KMS-11 (cell line): ENCODE measurements around the gene FBXL17.
"Not testable (repeated sequence)": the region's sequence is repeated elsewhere in the genome, so short reads cannot be mapped to it uniquely, and the experiment has no call there.

ENCODE experiments used
- H2AFZ ChIP-seq: fragments of 200-600 bp; sonication (generic); 2 replicates; pipeline ENCODE4 v1.6.1; 2016; ENCODE audit warnings: antibody characterized with exemption, mixed run types, low read depth
- H3K27ac ChIP-seq: fragments of 200-600 bp; sonication (generic); 2 replicates; pipeline ENCODE4 v1.6.1; 2016; ENCODE audit warnings: mild to moderate bottlenecking, mixed run types
- H3K27me3 ChIP-seq: fragments of 200-600 bp; sonication (generic); 2 replicates; pipeline ENCODE4 v1.6.1; 2017; ENCODE audit warnings: mild to moderate bottlenecking, low read depth, mixed run types, moderate library complexity; ENCODE audit not compliant: insufficient read depth
- H3K36me3 ChIP-seq: fragments of 200-600 bp; sonication (generic); 2 replicates; pipeline ENCODE4 v1.6.1; 2017; ENCODE audit warnings: mild to moderate bottlenecking, mixed run types; ENCODE audit not compliant: insufficient read depth
- H3K4me1 ChIP-seq: fragments of 200-600 bp; sonication (generic); 2 replicates; pipeline ENCODE4 v1.6.1; 2016; ENCODE audit warnings: mild to moderate bottlenecking, low read depth, mixed run types; ENCODE audit not compliant: poor library complexity, severe bottlenecking
- H3K4me2 ChIP-seq: fragments of 200-600 bp; sonication (generic); 2 replicates; pipeline ENCODE4 v1.7.0; 2016; ENCODE audit warnings: mild to moderate bottlenecking, mixed run types
- H3K4me3 ChIP-seq: fragments of 200-600 bp; sonication (generic); IDR thresholded peaks from 2 replicates; pipeline ENCODE4 v1.6.1; 2017; ENCODE audit warnings: low read depth, low read length, mixed read lengths; ENCODE audit not compliant: insufficient read depth
- H3K79me2 ChIP-seq: fragments of 200-600 bp; sonication (generic); 2 replicates; pipeline ENCODE4 v1.6.1; 2016; ENCODE audit warnings: low read depth, mixed run types; ENCODE audit not compliant: insufficient read depth
- H3K9ac ChIP-seq: fragments of 200-600 bp; sonication (generic); 2 replicates; pipeline ENCODE4 v1.6.1; 2016; ENCODE audit warnings: mild to moderate bottlenecking, mixed run types
- H4K20me1 ChIP-seq: fragments of 200-600 bp; sonication (generic); 2 replicates; pipeline ENCODE4 v1.6.1; 2016; ENCODE audit warnings: mild to moderate bottlenecking, mixed run types; ENCODE audit not compliant: insufficient read depth
- CTCF ChIP-seq: fragments of 200-600 bp; sonication (generic); conservative IDR thresholded peaks from 2 replicates; pipeline ENCODE4 v1.6.1; 2017; ENCODE audit warnings: low read depth, mild to moderate bottlenecking, antibody characterized with exemption, low read length, moderate library complexity, mixed read lengths

The FBXL17 gene

GRCh38 chr5:108420158-108420557 lies 38.3 kb upstream of the FBXL17 start:
- H3K9ac ChIP-seq = no peak overlapping the region
- no peak for TF ChIP-seq CTCF
- H4K20me1 ChIP-seq = no peaks in the 10 kb centered on the region
- H2AFZ ChIP-seq = no peak overlapping the region
- no peaks in the 10 kb centered on the region for H3K27me3 ChIP-seq
- H3K79me2 ChIP-seq = no peaks in the 10 kb centered on the region
- H3K27ac ChIP-seq = no peak overlapping the region
- no peaks in the 10 kb centered on the region for H3K36me3 ChIP-seq
- H3K4me1 ChIP-seq = no peaks in the 10 kb centered on the region
- H3K4me3 ChIP-seq = no peak overlapping the region
- H3K4me2 ChIP-seq = no peak overlapping the region

DNA sequence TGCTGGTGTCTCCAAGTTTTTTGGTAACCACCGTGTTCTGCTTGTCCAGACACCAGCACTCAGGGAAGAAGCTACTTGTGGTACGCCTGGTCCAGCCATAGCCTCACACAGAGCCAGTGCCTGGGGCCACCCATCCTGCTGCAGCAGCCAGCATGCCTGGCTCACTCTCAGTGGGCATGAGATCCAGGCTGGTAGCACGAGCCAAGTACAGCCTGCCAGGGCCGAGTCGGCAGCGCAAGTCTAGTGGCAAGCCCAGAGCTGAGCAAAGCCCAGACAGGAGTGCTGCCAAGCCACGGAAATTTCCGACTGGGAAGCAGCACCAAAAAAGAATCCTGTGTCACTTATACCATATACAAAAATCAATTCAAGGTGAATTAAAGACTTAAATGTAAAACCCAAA lies 36.3 kb upstream of the FBXL17 start:
- Histone ChIP-seq H3K79me2 (no peaks in the 10 kb centered on the region), H3K36me3 (no peaks in the 10 kb centered on the region), H3K4me1 (no peaks in the 10 kb centered on the region), H3K27ac (no peak overlapping the region), H3K4me2 (no peak overlapping the region), H4K20me1 (no peaks in the 10 kb centered on the region), H3K4me3 (no peak overlapping the region), H3K27me3 (no peaks in the 10 kb centered on the region), H3K9ac (no peak overlapping the region), H2AFZ (no peak overlapping the region)
- no peak for TF ChIP-seq CTCF

DNA sequence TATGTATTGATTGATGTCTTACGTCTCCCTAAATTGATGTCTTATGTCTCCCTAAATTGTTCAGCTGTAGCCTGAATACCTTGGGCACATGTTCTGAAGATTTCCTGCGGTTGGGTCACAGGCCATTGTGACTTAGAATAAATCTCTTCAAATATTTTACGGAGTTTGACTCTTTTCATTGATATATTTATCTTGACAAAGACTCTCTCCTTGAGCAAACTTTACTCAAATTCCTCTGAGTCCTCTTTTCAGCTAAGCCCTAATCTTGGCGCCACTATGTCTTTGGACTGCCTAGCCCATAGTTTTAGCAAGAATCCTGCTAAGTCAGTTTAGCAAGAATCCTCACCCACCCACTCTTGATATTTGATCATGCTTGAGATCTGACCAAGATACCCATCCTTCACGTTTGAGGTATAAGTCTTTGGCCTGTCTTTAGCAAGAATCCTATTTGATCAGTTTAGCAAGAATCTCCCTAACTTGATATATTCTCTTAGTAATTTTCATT lies 35.3 kb upstream of the FBXL17 start:
- Histone ChIP-seq H3K4me1 (no peaks in the 10 kb centered on the region), H2AFZ (no peak overlapping the region), H3K36me3 (no peaks in the 10 kb centered on the region), H3K27ac (no peak overlapping the region), H3K79me2 (no peaks in the 10 kb centered on the region), H3K9ac (no peak overlapping the region), H4K20me1 (no peaks in the 10 kb centered on the region), H3K27me3 (no peaks in the 10 kb centered on the region), H3K4me2 (no peak overlapping the region), H3K4me3 (no peak overlapping the region)
- no peak for TF ChIP-seq CTCF

DNA sequence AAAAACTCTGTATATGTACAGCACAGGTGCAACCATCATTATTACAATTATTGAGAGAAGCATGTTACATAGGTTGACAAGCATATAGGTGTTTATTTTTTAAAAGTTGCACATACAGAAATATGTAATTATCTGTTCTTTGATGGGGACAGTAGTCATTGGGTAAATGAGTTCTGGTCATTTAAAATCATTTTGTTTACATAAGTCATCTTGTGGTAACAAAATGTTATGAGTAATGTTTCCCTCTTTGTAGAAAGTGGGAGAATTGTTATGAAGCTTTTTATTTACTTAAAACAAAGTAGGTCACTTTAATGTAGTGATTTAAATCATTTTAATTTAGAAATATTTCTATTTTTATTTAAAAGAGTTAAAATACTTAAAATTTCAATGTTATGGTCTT lies 33.8 kb upstream of the FBXL17 start:
- Histone ChIP-seq H3K4me1 (no peaks in the 10 kb centered on the region), H3K27ac (no peak overlapping the region), H2AFZ (no peak overlapping the region), H3K36me3 (no peaks in the 10 kb centered on the region), H3K79me2 (no peaks in the 10 kb centered on the region), H3K27me3 (no peaks in the 10 kb centered on the region), H3K4me3 (no peak overlapping the region), H3K9ac (no peak overlapping the region), H3K4me2 (no peak overlapping the region), H4K20me1 (no peaks in the 10 kb centered on the region)
- TF ChIP-seq CTCF = no peak

GRCh38 chr5:108409786-108410185 lies 27.9 kb upstream of the FBXL17 start:
- H3K4me1 ChIP-seq = no peaks in the 10 kb centered on the region
- H4K20me1 ChIP-seq = no peaks in the 10 kb centered on the region
- H3K36me3 ChIP-seq = no peaks in the 10 kb centered on the region
- no peaks in the 10 kb centered on the region for H3K27me3 ChIP-seq
- TF ChIP-seq CTCF = no peak
- H3K4me2 ChIP-seq = no peak overlapping the region
- no peak overlapping the region for H2AFZ ChIP-seq
- H3K9ac ChIP-seq = no peak overlapping the region
- H3K4me3 ChIP-seq = no peak overlapping the region
- no peaks in the 10 kb centered on the region for H3K79me2 ChIP-seq
- no peak overlapping the region for H3K27ac ChIP-seq

DNA sequence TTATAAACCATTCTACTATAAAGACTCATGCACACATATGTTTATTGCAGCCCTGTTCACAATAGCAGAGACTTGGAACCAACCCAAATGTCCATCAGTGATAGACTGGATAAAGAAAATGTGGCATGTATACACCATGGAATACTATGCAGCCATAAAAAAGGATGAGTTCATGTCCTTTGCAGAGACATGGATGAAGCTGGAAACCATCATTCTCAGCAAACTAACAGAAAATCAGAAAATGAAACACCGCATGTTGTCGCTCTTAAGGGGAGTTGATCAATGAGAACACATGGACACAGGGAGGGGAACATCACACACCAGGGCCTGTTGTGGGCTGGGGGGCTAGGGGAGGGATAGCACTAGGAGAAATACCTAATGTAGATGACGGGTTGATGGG lies 23.3 kb upstream of the FBXL17 start:
- H4K20me1 ChIP-seq, H3K9ac ChIP-seq, H3K36me3 ChIP-seq, H3K27me3 ChIP-seq, H3K4me1 ChIP-seq, H2AFZ ChIP-seq, H3K4me3 ChIP-seq, H3K4me2 ChIP-seq, H3K27ac ChIP-seq, H3K79me2 ChIP-seq: not testable (repeated sequence)
